Smooth muscle cell of the pulmonary artery (primary cell): Measurements from ENCODE around the gene YOD1. TPM values are rescaled to one million over a fixed set of nuclear protein-coding genes. Genes with fewer than 3 reads are reported as not detected.

Source experiments
- total RNA-seq: library from RNA; depleted of rRNA; stranded (reverse); fragments of >200 nt; gene quantifications from 2 replicates; pipeline ENCODE4 v1.2.3, GENCODE V29; 2014

The YOD1 gene
- 7.1 and 8.5 TPM in 2 replicates for total RNA-seq

GRCh38 chr1:207051191-207051943 is at the start of gene YOD1:
Gene YOD1 (minus strand): TSS chr1:207051208. CDS start chr1:207051030, 178 bp downstream.

DNA sequence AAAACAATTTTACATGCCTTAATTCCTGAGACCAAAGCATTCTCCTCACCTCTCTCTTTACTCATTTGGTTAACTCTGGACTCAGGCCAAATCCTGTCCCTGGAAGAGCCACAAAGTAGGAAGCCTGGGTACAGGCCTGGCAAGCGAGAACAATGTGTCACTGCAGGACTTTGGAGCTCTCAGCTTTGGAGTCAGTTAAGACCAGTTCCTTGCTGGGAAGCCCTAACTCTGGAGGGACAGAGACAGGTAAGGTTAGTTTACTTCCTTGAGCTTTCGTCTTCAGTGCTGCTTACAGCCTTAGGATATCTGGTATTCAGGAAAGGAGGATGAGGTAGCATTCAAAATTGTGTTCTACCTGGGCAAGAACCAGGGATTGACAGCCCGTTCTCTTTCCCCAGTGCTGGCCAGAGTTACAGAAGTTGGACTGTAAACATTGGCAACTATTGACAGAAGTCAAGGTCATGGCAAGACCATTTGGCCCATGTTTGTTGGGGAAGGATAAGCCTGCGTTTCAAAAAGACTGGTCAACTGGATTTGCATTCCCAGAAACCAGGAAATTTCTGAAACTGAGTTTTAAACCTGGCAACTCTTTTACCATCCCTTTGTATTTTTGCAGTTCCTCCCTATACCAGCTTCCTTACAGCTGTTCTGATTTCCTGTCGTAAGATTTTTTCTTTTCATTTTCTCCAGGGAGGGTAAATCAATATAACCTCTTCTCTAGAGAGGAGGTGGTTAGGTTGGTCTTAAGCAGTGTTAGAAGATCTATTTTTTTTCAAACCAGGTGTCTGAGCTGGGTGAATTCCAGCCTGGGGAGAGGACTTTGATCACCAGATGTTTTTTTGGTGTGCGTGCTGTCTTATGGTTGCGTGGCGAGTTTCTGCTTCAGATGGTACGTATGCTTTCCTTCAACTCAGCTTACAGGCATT is 38.0 kb upstream of the YOD1 start, which contains the start of gene C4BPB:
C4BPB (plus strand) TSS at position 160 of the 926 bp plus-strand sequence; CDS start at position 832, 672 bp downstream.

GRCh38 chr1:207052911-207053769 is 2.1 kb upstream of the YOD1 start, which contains the start of gene PFKFB2:
Gene PFKFB2 (plus strand): TSS chr1:207053275. CDS start chr1:207054718, 1,443 bp downstream.

DNA sequence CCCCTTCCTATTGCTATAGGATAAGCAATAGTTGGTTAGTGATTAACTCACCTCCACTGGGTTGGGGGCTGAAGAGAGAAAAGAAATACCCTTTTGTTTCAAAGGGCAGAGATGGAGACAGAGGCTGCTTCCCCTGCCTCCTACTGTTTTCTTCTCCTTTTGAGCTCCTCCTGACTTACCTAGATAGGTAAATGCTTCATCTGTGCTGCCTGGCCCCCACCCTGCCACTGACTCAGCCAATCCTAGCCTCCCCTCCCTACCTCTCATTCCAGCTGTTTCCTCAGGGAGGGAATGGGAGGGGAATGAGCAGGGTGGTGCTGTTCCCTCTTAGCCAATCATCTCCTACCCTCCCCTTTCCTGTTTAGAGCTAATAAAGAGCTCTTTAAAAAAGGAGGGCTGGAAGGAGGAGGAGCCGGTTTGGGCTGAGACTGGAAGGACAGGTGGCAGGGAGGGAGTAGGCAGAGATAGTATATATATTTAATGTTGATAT is 18.4 kb downstream of the YOD1 start, which contains the start of gene C1orf116:
C1orf116 (minus strand) TSS at position 229 of the 490 bp plus-strand sequence. CDS start 5,158 bp downstream, outside the sequence.

Other genes starting within 250 kb of the YOD1 start
- gene IL20, start 185.6 kb downstream of the YOD1 start, total RNA-seq, result not detected in 2 replicates
- gene IL24, start 153.8 kb downstream of the YOD1 start, total RNA-seq, result not detected in 2 replicates
- 0.13 TPM in 1 of 2 replicates, not detected in the other for gene FCMR, start 129.3 kb downstream of the YOD1 start, total RNA-seq
- gene PIGR, start 104.7 kb downstream of the YOD1 start, total RNA-seq, result not detected in 2 replicates
- gene FCAMR, start 80.7 kb downstream of the YOD1 start, total RNA-seq, result not detected in 2 replicates
- under 0.01 and 0.07 TPM in 2 replicates for gene C1orf116, start 18.5 kb downstream of the YOD1 start, total RNA-seq
- gene PFKFB2, start 2.1 kb upstream of the YOD1 start, total RNA-seq, result 5.5 and 9.5 TPM in 2 replicates
- not detected in 2 replicates for gene C4BPB, start 37.7 kb upstream of the YOD1 start, total RNA-seq
- not detected in 2 replicates for gene C4BPA, start 53.0 kb upstream of the YOD1 start, total RNA-seq